Activated CD4-positive, alpha-beta T cell treated with anti-CD3 and anti-CD28 coated beads for 36 hours (primary cell): Measurements from ENCODE around the gene LRRC45. TPM values are rescaled to one million over a fixed set of nuclear protein-coding genes. Genes with fewer than 3 reads are reported as not detected.

Experiments used
- ATAC-seq: fragments of 200-7000 bp; cut with Tn5 transposase; one replicate; pipeline ENCODE4 v1.10.0; 2021; ENCODE audit warnings: mild to moderate bottlenecking, moderate library complexity
- CTCF ChIA-PET: fragments of 350-600 bp; sonication (Branson Sonifier 250); formaldehyde crosslinking; loops from one replicate; lab custom pipeline; 2021; ENCODE audit warnings: antibody characterized with exemption; lab: Charles Lee
- POLR2A ChIA-PET: fragments of 350-600 bp; sonication (Branson Sonifier 250); formaldehyde crosslinking; loops from one replicate; lab custom pipeline; 2021; ENCODE audit warnings: antibody characterized with exemption, inconsistent platforms; lab: Charles Lee
- DNase-seq: peaks from one replicate; pipeline ENCODE4 v3.0.0-alpha.2; 2020
- H3K27ac Mint-ChIP-seq: one replicate; pipeline ENCODE4 v1.8.0; 2021; ENCODE audit warnings: mixed read lengths
- H3K27me3 Mint-ChIP-seq: one replicate; pipeline ENCODE4 v1.8.0; 2021; ENCODE audit warnings: mixed read lengths
- H3K36me3 Mint-ChIP-seq: one replicate; pipeline ENCODE4 v1.8.0; 2021; ENCODE audit warnings: low read depth, mixed read lengths
- H3K4me1 Mint-ChIP-seq: one replicate; pipeline ENCODE4 v1.8.0; 2021; ENCODE audit warnings: mixed read lengths
- H3K4me3 Mint-ChIP-seq: one replicate; pipeline ENCODE4 v1.8.0; 2021; ENCODE audit warnings: mild to moderate bottlenecking, moderate library complexity, mixed read lengths
- H3K9me3 Mint-ChIP-seq: one replicate; pipeline ENCODE4 v1.8.0; 2021; ENCODE audit warnings: low read depth, mixed read lengths
- intact Hi-C, 2 experiments: fragments of 100-400 bp; cut with DNase I in 1 of 2; cut with micrococcal nuclease in 1 of 2; formaldehyde crosslinking; loops; one replicate each; pipeline versions ENCODE4 v1.14.2 to v1.15.1; 2022 to 2024; cut with DNase I, micrococcal nuclease
- total RNA-seq, 2 experiments: library from RNA; stranded (reverse); gene quantifications; one replicate each; pipeline ENCODE4 v1.2.3, GENCODE V29; 2021

The LRRC45 gene
- total RNA-seq, 2 experiments from 2014 or later = 17.6 to 20.6 TPM

GRCh38 chr17:82011617-82012187, 11.4 kb upstream of the LRRC45 start:
- Mint-ChIP-seq H3K4me1 (no peaks in the 10 kb centered on the region), H3K9me3 (no peaks in the 10 kb centered on the region), H3K27ac (no peak overlapping the region), H3K4me3 (no peak overlapping the region), H3K36me3 (no peaks in the 10 kb centered on the region), H3K27me3 (no peaks in the 10 kb centered on the region)
- CTCF ChIA-PET = interaction anchor here (0.6 kb wide), 1 partner anchor 9 kb away, joined by 3 read pairs; no protein-coding TSS in a partner anchor
- ATAC-seq = no peak
- intact Hi-C loops = no loop called here
- POLR2A ChIA-PET = interaction anchor here (0.6 kb wide), 1 partner anchor 33 kb away, joined by 5 read pairs; no protein-coding TSS in a partner anchor
- no peak for DNase-seq

- ATAC-seq (no peak), DNase-seq (no peak)
- no peaks in the 10 kb centered on the region for H3K9me3 Mint-ChIP-seq
- H3K27me3 Mint-ChIP-seq = no peaks in the 10 kb centered on the region
- no peak overlapping the region for H3K4me3 Mint-ChIP-seq
- no peaks in the 10 kb centered on the region for H3K36me3 Mint-ChIP-seq
- ChIA-PET CTCF (no interaction called here), POLR2A (no interaction called here)
- no peaks in the 10 kb centered on the region for H3K4me1 Mint-ChIP-seq
- no peak overlapping the region for H3K27ac Mint-ChIP-seq
- intact Hi-C loops = no loop called here
These were observed 10.9 kb upstream of the LRRC45 start for GRCh38 chr17:82012261-82012639.

- intact Hi-C loops = no loop called here
- no peaks in the 10 kb centered on the region for H3K9me3 Mint-ChIP-seq
- no peak overlapping the region for H3K27ac Mint-ChIP-seq
- H3K4me3 Mint-ChIP-seq = no peak overlapping the region
- H3K4me1 Mint-ChIP-seq = no peaks in the 10 kb centered on the region
- DNase-seq (no peak), ATAC-seq (no peak)
- no peaks in the 10 kb centered on the region for H3K27me3 Mint-ChIP-seq
- CTCF ChIA-PET = no interaction called here
- POLR2A ChIA-PET = no interaction called here
- H3K36me3 Mint-ChIP-seq = no peaks in the 10 kb centered on the region
These were observed 10.3 kb upstream of the LRRC45 start for GRCh38 chr17:82012640-82013295.

- Mint-ChIP-seq H3K27me3 (no peaks in the 10 kb centered on the region), H3K27ac (no peak overlapping the region), H3K36me3 (no peaks in the 10 kb centered on the region), H3K4me1 (no peaks in the 10 kb centered on the region), H3K9me3 (no peaks in the 10 kb centered on the region), H3K4me3 (no peak overlapping the region)
- ChIA-PET POLR2A (no interaction called here), CTCF (no interaction called here)
- ATAC-seq (no peak), DNase-seq (no peak)
- intact Hi-C loops = no loop called here
These were observed 9.8 kb upstream of the LRRC45 start for GRCh38 chr17:82013341-82013740.

GRCh38 chr17:82013772-82014321, 9.3 kb upstream of the LRRC45 start:
- no peak overlapping the region for H3K4me3 Mint-ChIP-seq
- ATAC-seq = no peak
- no peaks in the 10 kb centered on the region for H3K9me3 Mint-ChIP-seq
- no peaks in the 10 kb centered on the region for H3K27me3 Mint-ChIP-seq
- intact Hi-C loops = no loop called here
- no peak for DNase-seq
- ChIA-PET POLR2A (no interaction called here), CTCF (no interaction called here)
- H3K27ac Mint-ChIP-seq = no peak overlapping the region
- no peaks in the 10 kb centered on the region for H3K4me1 Mint-ChIP-seq
- no peaks in the 10 kb centered on the region for H3K36me3 Mint-ChIP-seq

GRCh38 chr17:82014432-82014831, 8.7 kb upstream of the LRRC45 start:
- Mint-ChIP-seq H3K4me1 (no peaks in the 10 kb centered on the region), H3K9me3 (no peaks in the 10 kb centered on the region), H3K4me3 (no peak overlapping the region), H3K27me3 (no peaks in the 10 kb centered on the region), H3K36me3 (no peaks in the 10 kb centered on the region), H3K27ac (no peak overlapping the region)
- ATAC-seq (no peak), DNase-seq (no peak)
- intact Hi-C loops = no loop called here
- ChIA-PET POLR2A (no interaction called here), CTCF (no interaction called here)

- no peak for ATAC-seq
- Mint-ChIP-seq H3K36me3 (no peaks in the 10 kb centered on the region), H3K4me3 (no peak overlapping the region), H3K27ac (no peak overlapping the region), H3K27me3 (no peaks in the 10 kb centered on the region), H3K4me1 (no peaks in the 10 kb centered on the region), H3K9me3 (no peaks in the 10 kb centered on the region)
- ChIA-PET POLR2A (no interaction called here), CTCF (interaction anchor here (0.5 kb wide), 1 partner anchor 710 kb away, joined by 3 read pairs; no protein-coding TSS in a partner anchor)
- DNase-seq = no peak
- intact Hi-C loops = no loop called here
These were observed 8.2 kb upstream of the LRRC45 start for GRCh38 chr17:82014971-82015310.

GRCh38 chr17:82015311-82015971, 7.7 kb upstream of the LRRC45 start:
- H3K4me1 Mint-ChIP-seq = peaks cover 2% of the 10 kb centered on the region
- POLR2A ChIA-PET = no interaction called here
- H3K36me3 Mint-ChIP-seq = no peaks in the 10 kb centered on the region
- intact Hi-C loops = no loop called here
- DNase-seq (no peak), ATAC-seq (no peak)
- H3K4me3 Mint-ChIP-seq = no peak overlapping the region
- no peaks in the 10 kb centered on the region for H3K9me3 Mint-ChIP-seq
- CTCF ChIA-PET = interaction anchor here (0.5 to 1.0 kb wide), 3 partner anchors 24 to 710 kb away, joined by 3 to 7 read pairs (median 3); no protein-coding TSS in a partner anchor
- no peaks in the 10 kb centered on the region for H3K27me3 Mint-ChIP-seq
- no peak overlapping the region for H3K27ac Mint-ChIP-seq

GRCh38 chr17:82016061-82016874, 6.8 kb upstream of the LRRC45 start:
- POLR2A ChIA-PET = no interaction called here
- Mint-ChIP-seq H3K36me3 (no peaks in the 10 kb centered on the region), H3K4me1 (peaks cover 5% of the 10 kb centered on the region), H3K4me3 (no peak overlapping the region), H3K27ac (no peak overlapping the region), H3K9me3 (no peaks in the 10 kb centered on the region), H3K27me3 (no peaks in the 10 kb centered on the region)
- intact Hi-C loops = no loop called here
- DNase-seq = no peak
- CTCF ChIA-PET = interaction anchor here (0.5 to 1.0 kb wide), 2 partner anchors 25 to 56 kb away, joined by 3 to 7 read pairs; no protein-coding TSS in a partner anchor
- no peak for ATAC-seq

- CTCF ChIA-PET = no interaction called here
These were observed 6.1 kb upstream of the LRRC45 start for GRCh38 chr17:82016875-82017459.

GRCh38 chr17:82017612-82018151, 5.4 kb upstream of the LRRC45 start:
- no peaks in the 10 kb centered on the region for H3K27me3 Mint-ChIP-seq
- peaks cover 10% of the 10 kb centered on the region for H3K4me1 Mint-ChIP-seq
- ATAC-seq (no peak), DNase-seq (no peak)
- POLR2A ChIA-PET = no interaction called here
- no peak overlapping the region for H3K27ac Mint-ChIP-seq
- no peaks in the 10 kb centered on the region for H3K9me3 Mint-ChIP-seq
- H3K4me3 Mint-ChIP-seq = no peak overlapping the region
- no peaks in the 10 kb centered on the region for H3K36me3 Mint-ChIP-seq
- intact Hi-C loops = no loop called here
- CTCF ChIA-PET = no interaction called here

More at GRCh38 chr17:82016875-82017459, 6.1 kb upstream of the LRRC45 start:
- POLR2A ChIA-PET = no interaction called here
- ATAC-seq (no peak), DNase-seq (no peak)
- no peak overlapping the region for H3K4me3 Mint-ChIP-seq
- no peak overlapping the region for H3K27ac Mint-ChIP-seq
- no peaks in the 10 kb centered on the region for H3K36me3 Mint-ChIP-seq
- H3K27me3 Mint-ChIP-seq = no peaks in the 10 kb centered on the region
- intact Hi-C loops = no loop called here
- no peaks in the 10 kb centered on the region for H3K9me3 Mint-ChIP-seq
- peaks cover 10% of the 10 kb centered on the region for H3K4me1 Mint-ChIP-seq
